OCI-M1 (cell line): ENCODE results near the gene FARS2.

Experiments
- DNase-seq: peaks from one replicate; lab custom pipeline; 2025; lab: John Stamatoyannopoulos, UW

Gene FARS2

DNA sequence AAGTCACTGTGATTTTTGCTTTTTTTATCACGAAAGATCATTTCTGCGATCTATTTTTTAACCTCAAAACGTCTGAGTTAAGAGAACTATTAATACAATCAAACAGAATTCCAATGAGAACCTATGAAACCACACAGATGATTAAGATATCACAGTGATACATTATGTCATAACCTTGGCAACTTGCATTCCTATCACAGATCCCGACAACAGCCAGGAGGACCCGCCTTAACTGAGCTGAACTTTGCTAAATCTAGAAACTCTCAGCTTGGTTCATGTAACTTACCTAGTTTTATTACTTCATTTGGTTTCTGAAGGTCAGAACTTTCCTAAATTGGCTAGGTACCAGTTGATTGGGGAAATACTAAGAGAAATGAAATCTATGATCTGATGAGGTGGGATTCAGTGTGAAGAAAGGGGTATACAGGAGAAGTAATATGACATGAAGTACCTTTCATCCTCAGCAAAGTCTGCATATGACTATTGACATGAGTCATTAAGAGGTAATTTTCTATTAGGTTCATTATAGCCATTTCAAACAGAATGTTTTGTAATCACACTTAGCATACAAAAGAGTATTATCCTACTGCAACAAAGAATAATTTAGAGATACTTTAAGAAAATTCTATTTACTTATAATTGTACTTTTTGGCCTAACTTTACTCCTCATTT lies 11.7 kb upstream of the FARS2 start:
- DNase-seq: no peak

DNA sequence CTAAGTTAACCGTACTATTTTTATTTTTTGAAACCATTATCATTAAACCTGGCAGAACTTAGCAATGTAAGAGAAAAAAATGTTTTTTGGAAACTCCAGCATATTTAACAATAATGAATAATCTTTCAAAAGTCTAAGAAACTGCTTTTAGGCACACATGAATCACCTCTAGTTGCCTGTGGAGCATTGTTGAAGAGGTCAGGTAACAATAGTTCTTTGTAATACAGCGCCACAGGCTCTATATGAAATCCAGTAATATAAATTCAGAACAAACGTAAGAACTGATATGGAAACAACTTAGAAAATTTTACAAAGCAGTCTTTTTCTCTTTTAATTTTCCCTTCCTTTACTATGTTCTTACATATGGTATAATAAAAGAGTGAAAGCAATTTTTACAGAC lies 10.9 kb upstream of the FARS2 start:
- DNase-seq: no peak

DNA sequence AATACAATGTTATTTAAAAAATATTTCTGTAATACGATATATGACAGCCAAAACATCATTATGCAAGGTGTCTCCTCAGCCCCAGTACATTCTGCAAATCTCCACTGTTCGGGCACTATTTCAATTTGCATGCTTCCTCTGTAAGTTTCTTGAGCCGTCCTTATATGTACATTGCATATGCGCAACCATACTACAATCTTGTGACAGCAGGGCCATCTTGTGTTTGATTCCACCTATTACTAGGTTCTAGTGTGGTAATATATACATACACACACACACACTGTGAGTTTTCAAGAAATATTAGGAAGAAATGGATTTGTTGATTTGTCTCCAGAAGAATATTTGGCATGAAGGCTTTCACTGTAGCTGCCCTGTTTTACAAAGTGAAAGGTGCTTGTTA lies 10.4 kb upstream of the FARS2 start:
- DNase-seq: peak; percentile 20

DNA sequence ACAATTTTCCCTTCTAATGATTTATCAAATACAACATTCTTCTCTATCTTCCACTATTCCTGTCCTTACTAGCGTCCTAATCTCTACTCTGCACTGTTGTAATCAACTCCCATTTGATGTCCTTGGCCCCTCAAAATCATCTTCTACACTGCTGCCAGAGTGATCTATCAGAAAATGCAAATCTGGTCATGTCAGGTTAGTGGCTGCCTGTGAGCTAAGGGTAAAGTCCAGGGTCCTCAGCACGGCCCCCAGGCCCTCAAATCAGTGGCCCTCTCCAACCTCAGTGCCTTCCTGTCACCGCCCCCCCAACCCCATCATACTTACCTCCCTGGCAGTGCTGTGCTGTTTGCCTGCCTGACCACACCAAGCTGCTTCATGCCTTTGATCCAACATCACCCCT lies 4.4 kb upstream of the FARS2 start:
- no peak for DNase-seq

DNA sequence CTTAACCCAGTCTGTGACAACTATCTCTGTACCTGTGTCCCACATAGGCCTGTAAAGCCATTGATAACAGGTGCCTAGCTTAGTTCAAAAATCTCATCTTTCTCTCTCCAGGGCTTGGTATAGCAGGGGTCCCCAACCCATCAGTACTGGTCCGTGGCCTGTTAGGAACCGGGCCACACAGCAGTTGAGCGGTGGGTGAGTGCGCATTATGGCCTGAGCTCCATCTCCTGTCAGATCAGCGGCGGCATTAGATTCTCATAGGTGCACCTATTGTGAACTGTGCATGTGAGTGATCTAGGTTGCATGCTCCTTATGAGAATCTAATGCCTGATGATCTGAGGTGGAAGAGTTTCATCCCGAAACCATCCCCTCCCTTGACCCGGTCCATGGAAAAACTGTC lies 3.9 kb upstream of the FARS2 start:
- no peak for DNase-seq

DNA sequence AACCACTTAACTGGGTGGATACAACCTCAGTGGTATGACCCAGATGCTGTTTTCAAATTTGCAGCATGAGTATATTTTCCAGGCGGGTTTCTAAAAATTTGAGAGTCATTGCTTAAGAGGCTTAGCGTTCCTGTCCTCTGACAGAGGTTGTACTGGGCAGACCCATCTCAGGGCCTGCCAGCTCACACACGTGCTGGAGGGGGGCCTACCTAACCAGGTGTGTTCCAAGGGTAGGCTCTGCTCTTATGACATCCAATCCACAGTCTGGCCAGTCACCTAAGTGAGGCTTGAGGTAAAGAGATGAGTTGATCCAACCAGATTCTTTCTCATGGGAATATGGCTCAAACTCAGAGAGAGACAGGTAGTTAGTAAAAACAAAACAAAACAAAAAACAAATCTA lies 1.9 kb upstream of the FARS2 start:
- DNase-seq: no peak

DNA sequence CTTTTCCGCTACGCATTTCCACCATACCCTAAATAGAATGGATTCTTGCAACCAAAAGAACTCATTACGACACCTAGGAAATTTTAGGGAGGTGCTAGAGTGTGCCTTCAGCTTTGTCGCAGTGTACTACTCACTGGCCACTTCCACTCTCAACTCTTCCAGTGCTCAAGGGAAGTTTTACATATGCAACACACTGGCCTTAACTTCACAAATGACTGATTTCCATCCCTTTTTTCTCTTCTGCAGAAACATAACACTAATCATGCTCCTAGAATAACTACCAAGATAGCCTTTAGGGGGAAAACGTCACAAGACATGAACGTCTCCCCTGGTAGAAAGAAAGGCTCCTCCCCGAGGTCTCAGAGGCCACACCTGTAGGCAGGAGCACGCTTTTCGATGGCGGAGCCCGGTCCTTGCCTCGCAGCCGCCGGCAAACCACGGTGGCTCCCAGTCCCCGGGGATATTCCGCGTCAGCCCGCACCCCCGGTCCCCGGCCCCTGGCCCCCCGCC lies 1.1 kb upstream of the FARS2 start:
- peak; percentile 85 for DNase-seq

DNA sequence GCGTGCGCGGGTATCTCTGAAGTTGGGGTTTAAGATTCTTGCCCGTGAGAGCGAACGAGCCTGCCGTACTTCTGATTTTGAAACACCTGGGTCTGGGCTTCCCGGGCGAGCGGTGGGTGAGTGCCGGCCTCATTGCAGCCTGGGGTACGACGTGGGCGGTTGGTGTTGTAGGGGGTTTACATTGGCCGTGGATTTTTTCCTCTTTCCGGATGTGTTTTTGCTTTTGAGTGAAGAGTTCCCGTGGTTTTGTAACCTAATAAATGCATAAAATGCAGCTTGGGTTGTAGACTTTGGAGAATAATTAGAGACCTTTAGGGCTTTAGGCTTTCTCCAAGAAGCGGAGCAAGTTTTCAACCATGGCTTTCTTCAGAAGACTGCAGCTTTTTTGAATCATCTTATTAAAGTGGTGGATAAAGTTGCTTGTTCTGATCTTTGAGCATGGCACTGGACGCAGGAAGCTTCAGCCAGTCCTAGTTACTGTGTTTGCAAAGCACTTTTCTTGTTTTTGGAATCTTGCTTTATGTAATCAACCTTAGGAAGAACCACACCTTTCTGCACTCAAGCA lies 314 bp downstream of the FARS2 start:
- no peak for DNase-seq

DNA sequence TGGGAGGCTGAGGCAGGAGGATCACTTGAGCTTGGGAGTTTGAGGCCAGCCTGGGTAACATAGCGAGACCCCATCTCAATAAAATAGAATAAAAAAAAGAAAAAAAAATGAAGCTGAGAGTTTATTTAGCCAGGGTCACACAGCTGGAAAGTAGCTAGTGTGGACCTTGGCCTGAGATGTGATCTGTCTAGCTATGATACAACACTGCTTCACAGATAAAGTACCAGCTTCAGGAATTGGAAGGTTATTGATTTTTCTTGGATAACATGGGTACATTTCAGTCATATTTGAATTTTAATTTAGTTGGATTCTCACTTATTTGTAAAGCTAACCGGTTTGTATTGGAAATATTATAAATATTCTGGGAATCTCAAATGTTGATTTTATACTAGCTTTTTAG lies 5.1 kb downstream of the FARS2 start:
- no peak for DNase-seq

DNA sequence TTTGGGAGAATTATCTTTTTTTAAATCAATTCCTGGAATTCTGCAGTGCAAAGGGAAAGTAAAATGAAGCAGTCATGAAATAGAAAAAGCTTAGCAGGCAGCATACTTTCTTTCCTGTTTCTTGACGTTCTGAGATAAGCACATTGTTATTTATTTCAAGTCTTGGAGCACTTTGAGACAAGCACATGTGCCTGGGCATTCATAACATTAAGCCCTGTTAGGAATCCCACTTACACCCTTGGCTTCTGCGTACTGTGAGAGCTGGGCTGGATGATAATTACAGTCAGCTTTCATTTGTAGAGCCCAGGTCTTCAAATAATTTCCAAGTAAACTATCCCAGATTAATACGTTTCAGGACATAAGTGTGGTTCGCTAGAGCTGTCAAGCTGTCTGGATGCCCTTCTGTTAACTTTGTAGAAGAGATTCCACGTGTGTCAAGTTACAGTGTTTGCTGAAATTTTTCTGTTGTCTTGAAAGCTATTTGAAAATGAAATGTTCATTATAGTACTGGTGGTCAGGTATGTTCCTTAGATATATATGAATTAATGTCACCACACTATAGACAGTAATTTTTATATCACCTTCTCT lies 8.9 kb downstream of the FARS2 start:
- DNase-seq: peak; percentile 92

DNA sequence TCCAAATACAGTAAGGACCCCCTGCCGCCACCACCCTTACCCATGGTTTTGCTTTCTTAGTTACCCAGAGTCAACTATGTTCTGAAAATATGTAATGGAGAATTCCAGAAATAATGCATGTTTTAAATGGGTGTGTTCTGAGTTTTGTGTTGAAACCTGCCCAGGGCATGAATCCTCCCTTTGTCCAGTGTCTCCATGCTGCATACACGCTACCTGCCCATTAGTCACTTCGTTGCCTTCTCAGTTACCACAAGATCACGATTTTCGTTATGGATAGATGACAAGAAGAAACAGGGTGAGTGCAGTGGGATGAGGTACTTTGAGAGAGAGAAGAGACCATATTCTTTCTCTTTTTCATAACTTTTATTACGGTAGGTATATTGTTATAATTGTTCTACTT lies 10.6 kb downstream of the FARS2 start:
- DNase-seq: no peak

DNA sequence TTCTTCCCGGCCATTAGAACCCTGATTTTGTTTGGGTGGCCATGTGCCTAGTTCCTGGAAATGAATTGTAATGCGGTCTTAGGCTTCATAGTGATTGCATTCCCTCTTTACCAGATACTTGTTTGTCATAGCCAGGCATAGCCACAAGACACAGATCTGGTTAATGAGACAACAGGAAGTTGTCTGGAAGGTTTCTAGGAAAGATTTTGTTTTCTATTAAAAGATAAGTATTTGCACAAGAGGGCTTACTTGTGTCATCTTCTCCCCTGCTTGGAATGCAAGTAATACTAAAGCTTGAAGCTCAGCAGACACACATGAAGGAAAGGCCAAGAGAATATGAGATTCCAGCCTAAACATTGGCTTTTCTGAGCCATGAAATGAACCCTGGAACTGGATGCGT lies 12.9 kb downstream of the FARS2 start:
- DNase-seq: peak; percentile 65

DNA sequence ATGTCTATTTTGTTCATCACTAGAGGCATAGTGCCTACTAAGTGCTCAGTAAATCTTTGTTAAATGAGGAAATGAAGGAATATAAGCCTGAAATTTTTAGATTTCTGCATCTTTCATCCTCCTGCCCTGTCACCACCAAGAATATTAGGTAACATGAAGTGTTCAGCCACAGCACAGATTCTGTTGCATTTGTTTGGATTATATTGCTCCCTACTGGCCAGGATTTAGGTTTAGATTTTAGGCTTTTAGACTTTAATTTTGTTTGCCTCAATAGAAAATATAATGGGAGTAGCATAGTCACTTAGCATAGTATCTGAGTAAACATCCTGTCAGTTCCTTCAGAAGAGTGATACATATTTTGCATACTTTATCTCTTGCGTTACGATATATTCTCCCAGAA lies 14.2 kb downstream of the FARS2 start:
- DNase-seq: peak; percentile 50

DNA sequence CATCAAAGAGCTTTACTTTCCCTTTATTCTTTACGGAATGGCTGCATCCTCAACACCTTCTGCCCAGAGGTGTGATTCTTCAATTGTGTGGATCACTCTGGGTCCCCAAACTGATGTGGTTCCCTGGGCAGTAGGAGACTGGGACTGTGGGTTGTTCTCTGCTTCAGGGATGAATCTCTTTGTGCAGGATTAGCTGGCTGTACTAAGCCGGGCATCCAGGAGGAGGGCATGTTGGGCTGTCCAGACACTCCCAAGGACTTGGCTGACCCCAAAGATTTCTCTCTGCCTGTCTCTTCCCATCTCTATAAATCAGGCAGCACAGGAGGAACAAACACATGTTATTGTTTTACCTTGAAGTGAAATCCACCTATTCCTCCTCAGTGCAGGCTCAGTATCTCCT lies 15.3 kb downstream of the FARS2 start:
- DNase-seq: no peak

DNA sequence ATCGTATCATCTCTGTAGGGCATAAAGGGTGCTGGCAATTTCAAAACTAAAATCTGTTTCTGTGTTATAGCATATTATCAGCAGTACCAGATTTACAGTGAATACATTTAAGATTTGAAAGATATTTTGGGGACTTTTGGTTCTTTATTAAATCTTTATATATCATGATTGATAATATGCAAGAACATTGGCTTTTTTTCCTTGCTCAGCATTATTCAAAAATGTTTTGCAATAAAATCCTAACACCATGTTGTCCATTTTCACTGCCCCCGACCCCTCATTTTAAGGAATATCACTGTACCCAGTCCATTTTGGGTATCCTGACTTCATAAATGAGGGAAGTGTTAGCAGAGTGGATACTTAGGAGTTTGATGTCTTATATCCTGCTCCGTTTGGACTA lies 16.3 kb downstream of the FARS2 start:
- no peak for DNase-seq

DNA sequence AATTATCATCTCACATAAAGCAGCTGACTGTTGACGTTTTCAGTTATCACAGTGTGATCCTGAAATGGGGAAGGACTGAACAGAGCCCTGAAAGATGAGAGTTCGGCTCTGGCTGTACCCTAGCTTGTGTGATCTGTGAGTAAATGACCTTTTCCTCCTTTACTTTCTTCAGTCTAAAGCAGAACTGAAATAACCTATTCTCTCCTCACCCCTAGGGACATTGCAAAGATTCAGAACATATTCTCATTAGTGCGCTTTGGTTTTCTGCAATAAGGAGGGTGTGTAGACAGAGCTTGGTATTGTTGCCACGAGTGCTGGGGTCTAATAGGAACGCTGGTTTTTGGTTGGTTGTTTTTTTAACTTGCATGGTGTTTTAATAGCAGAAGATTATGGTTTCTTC lies 16.7 kb downstream of the FARS2 start:
- no peak for DNase-seq

DNA sequence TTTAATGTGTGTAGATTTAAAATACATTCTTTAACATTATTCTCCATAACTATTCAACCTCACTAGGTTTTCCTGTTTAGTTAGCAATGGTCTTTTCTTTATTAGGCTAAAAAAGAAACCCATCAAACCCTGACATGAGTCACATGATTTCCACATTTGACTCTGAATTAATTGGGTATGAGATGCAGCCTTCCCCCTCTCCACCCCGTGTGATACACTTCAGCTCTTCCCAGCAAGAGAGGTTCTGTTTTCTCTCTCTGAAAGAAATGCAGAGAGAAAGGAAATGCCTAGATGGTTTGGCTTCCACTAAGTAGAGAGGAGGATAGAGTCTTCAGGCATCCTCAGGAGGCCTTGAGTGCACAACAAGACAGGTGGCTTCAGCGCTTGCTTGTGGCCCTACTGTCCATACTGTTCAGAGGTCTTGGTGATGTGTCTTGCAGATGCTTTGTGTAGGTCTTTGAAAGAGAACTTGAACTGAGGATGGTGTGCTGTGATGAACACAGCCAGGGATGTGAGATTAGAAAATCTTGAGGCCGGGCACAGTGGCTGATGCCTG lies 17.3 kb downstream of the FARS2 start:
- DNase-seq: no peak

DNA sequence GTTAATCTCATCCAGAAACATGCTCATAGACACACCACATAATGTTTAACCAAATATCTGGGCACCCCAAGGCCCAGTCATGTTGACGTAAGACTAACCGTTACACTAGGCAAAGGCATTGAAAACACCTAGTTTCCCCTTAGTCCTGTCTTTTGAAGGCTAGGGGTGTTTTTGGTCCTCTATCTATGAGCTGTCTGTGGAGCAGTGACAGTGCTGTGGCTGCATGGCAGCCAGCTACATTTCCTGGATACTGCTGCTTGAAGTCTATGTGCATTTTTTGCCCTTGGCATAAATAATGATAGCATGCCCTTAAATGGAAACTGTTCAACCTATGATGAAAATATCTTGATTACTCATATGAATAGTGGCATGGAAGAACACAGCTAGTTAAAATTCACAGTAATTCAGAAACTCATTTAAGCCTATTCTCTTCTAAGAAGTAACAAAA lies 18.6 kb downstream of the FARS2 start:
- no peak for DNase-seq

DNA sequence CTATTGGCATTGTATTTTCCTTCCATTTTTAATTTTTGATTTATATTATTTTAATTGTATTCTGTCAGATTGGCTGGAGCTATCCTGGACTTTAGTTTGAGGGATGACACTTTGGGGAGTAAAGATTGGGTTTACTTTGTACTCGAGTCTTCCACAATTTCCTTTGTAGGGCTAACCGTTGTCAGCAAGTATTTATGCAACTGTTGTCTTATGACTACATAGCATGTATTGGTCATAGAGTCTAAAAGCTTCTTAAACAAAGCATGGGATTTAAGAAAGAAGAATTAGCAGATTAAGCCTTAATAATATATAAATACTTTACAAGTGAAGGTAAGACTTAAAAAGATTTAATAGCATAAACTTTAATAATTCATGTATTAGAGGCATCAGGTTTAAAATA lies 19.6 kb downstream of the FARS2 start:
- DNase-seq: no peak

DNA sequence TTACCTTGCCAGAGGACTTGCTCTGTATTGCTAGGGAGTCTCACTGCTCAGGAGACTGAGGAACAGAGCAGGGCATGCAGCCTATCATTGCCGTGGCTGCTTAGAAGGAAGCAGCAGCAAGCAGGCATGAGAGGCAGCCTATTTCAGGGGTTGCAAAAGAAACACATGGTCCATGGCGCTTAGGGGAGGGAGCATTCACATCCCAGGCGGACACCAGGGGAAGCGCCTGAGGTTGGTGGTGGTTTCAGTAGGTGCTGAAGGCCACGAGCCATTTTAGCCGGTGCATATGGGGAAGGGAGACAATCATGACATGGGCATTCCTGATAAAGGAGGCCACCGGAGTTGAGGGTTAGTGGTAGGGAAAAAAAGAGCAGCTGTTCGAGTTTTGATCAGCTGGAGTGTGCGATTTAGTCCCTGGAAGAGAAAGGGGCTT lies 20.9 kb downstream of the FARS2 start:
- DNase-seq: peak; percentile 77

DNA sequence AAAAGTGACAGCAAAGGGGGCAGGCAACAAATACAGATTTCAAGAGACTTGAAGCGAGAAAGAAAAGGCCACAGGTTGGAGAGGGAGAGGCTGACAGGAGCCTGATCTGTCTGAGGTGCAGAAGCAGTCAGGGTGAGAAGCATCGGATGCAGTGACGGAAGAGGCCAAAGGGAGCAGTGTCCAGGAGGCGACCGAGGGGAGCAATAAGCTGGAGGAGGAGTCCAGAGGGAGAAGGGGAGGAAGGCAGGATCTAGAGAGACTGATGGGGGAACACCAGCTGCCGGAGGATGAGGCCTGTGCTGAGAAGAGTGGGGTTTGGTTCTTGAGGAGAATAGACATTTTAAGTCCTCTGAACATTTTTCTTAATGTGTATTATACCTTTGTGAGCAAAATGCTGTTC lies 23.8 kb downstream of the FARS2 start:
- no peak for DNase-seq

DNA sequence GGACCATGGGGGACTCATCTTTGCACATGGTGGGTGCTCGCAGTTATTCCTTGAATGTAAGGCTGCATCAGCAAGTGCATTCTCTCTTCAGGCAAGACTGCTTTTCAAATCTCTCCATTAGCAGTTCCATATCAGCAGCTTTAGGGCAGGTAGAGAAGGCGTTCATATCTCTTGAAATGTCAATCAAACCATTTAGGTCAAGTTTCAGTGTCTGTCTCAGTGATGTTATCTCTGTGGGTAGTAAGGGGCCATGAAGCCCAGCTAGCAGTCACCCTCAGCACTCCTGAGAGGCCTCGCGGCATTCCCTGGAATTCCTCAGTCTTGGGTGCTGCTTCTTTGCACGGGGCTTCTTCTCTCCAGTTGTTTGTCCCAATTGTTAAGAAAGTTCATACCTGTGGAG lies 24.2 kb downstream of the FARS2 start:
- no peak for DNase-seq

DNA sequence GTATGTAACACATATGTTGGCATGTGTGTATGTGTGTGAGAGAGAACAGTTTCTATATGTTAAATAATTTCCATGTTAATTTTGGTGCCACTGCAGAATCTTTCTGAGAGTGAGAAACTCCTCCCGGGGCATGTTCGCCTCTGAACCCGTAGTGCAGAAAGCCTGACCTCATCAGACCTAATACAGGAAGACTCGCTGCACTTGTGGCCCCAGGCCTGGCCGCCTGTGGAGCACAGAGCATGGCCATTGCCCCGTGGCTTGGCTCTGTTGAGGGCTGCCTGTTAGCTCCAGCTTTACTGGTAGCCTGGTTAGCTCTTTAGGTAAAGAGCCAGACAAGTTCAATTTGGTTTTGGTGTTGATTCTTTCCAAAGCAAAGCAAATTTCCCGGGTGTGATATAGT lies 25.5 kb downstream of the FARS2 start:
- no peak for DNase-seq
